ENCODE results near the gene AFAP1.

AFAP1 gene

DNA sequence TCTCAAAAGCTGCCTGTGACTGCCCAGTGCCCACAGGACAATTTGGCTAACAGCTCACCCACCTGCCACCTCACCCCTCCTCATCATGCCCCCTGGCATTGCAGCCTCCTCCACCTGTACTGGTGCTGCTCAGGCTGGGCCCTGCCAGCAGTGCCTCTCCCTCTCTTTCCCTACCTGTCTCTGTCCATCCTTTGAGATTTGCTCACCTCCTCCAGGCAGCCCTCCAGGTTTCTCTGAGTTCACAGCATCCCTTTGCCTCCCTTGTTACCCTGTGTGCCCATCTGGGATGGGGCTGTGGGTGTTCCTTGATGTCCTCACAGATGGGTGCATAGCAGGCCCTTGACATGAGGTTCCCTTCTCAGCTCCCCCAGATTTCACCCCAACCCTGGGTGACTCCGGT is 224.9 kb downstream of the AFAP1 start:
- no peak for TF ChIP-seq EZH2phosphoT487 (IDR thresholded peaks at IDR 0.05; ENCODE audit: borderline replicate concordance)
- TF ChIP-seq, protein P1, sequence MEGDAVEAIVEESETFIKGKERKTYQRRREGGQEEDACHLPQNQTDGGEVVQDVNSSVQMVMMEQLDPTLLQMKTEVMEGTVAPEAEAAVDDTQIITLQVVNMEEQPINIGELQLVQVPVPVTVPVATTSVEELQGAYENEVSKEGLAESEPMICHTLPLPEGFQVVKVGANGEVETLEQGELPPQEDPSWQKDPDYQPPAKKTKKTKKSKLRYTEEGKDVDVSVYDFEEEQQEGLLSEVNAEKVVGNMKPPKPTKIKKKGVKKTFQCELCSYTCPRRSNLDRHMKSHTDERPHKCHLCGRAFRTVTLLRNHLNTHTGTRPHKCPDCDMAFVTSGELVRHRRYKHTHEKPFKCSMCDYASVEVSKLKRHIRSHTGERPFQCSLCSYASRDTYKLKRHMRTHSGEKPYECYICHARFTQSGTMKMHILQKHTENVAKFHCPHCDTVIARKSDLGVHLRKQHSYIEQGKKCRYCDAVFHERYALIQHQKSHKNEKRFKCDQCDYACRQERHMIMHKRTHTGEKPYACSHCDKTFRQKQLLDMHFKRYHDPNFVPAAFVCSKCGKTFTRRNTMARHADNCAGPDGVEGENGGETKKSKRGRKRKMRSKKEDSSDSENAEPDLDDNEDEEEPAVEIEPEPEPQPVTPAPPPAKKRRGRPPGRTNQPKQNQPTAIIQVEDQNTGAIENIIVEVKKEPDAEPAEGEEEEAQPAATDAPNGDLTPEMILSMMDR (conservative IDR thresholded peaks at IDR 0.05; ENCODE audit: low read length), result no peak
- Histone ChIP-seq H3K36me3 (ENCODE audit: insufficient read depth, low read length) (no peaks in the 10 kb centered on the region), H4K20me1 (ENCODE audit: insufficient read depth, low read length, poor library complexity, severe bottlenecking) (no peaks in the 10 kb centered on the region), H3F3A (ENCODE audit: low read depth) (no peaks in the 10 kb centered on the region), H3K4me1 (ENCODE audit: insufficient read depth, low read length, poor library complexity, severe bottlenecking) (no peaks in the 10 kb centered on the region), H2AFZ (ENCODE audit: low read length) (no peak overlapping the region), H3K4me3 (ENCODE audit: low read length, poor library complexity, severe bottlenecking) (no peak overlapping the region), H3K27me3 (ENCODE audit: insufficient read depth, low read length, poor library complexity, severe bottlenecking) (no peaks in the 10 kb centered on the region), H3K9me3 (ENCODE audit: insufficient read depth, low read depth, low read length) (peaks cover 6% of the 10 kb centered on the region; the same call in 1 of the 2 replicates), H3K79me2 (ENCODE audit: insufficient read depth, low read length) (no peaks in the 10 kb centered on the region), H3K4me2 (ENCODE audit: low read depth, low read length, poor library complexity, severe bottlenecking) (no peak overlapping the region), H3K9me2 (replicated peaks; ENCODE audit: low read depth, low read length) (no peaks in the 10 kb centered on the region), H3K9ac (ENCODE audit: low read depth, low read length, poor library complexity, severe bottlenecking) (no peak overlapping the region)

DNA sequence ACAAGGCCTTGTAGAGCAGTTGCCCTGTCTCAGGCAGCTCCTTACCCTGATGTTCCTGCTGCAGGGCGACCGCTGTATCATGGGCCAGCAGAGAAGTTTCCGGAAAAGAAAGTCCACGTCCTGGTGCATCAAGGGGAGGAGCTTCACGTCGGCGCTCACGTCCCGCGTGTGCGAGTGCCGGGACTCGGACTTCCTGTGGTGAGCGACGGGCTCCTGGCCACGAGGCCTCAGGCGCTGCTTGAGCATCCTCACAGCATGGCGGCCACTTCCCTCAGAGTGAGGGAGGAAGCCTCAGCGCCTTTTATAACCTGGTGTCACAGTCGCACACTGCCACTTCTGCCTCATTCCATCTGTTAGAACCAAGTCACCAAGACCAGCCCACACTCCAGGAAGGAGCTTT is 225.5 kb downstream of the AFAP1 start:
- no peak overlapping the region for H3K4me3 ChIP-seq (ENCODE audit: low read length, poor library complexity, severe bottlenecking)
- peaks cover 6% of the 10 kb centered on the region; the same call in 1 of the 2 replicates for H3K9me3 ChIP-seq (ENCODE audit: insufficient read depth, low read depth, low read length)
- no peak overlapping the region for H3K9ac ChIP-seq (ENCODE audit: low read depth, low read length, poor library complexity, severe bottlenecking)
- no peak overlapping the region for H3K4me2 ChIP-seq (ENCODE audit: low read depth, low read length, poor library complexity, severe bottlenecking)
- no peaks in the 10 kb centered on the region for H3K27me3 ChIP-seq (ENCODE audit: insufficient read depth, low read length, poor library complexity, severe bottlenecking)
- H3K36me3 ChIP-seq (ENCODE audit: insufficient read depth, low read length), result no peaks in the 10 kb centered on the region
- H4K20me1 ChIP-seq (ENCODE audit: insufficient read depth, low read length, poor library complexity, severe bottlenecking), result no peaks in the 10 kb centered on the region
- H3K9me2 ChIP-seq (replicated peaks; ENCODE audit: low read depth, low read length), result no peaks in the 10 kb centered on the region
- no peaks in the 10 kb centered on the region for H3K79me2 ChIP-seq (ENCODE audit: insufficient read depth, low read length)
- no peak overlapping the region for H2AFZ ChIP-seq (ENCODE audit: low read length)
- H3K4me1 ChIP-seq (ENCODE audit: insufficient read depth, low read length, poor library complexity, severe bottlenecking), result no peaks in the 10 kb centered on the region
- no peaks in the 10 kb centered on the region for H3F3A ChIP-seq (ENCODE audit: low read depth)
- TF ChIP-seq, protein P1 (conservative IDR thresholded peaks at IDR 0.05; ENCODE audit: low read length), result no peak
- TF ChIP-seq EZH2phosphoT487 (IDR thresholded peaks at IDR 0.05; ENCODE audit: borderline replicate concordance), result no peak

DNA sequence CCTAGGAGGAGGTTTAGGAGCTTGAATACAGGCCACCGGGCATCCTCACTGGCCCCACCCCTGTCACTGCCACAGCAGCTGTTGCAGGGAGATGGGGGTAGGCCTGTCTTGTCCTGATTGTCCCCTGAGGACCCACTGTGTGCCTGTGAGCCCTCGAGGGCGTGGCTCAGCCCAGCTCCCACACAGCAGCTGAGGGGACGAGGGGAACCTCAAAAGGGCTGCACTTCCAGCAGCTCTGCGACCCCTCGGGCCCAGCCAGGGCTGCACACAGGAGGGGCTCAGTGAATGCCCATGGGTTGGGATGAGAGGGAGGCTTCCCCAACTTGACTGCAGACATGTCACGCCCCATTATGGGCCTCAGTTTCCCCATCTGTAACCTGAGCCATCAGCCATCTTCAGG is 225.9 kb downstream of the AFAP1 start:
- Histone ChIP-seq H3K27me3 (ENCODE audit: insufficient read depth, low read length, poor library complexity, severe bottlenecking) (no peaks in the 10 kb centered on the region), H3F3A (ENCODE audit: low read depth) (no peaks in the 10 kb centered on the region), H4K20me1 (ENCODE audit: insufficient read depth, low read length, poor library complexity, severe bottlenecking) (no peaks in the 10 kb centered on the region), H3K9ac (ENCODE audit: low read depth, low read length, poor library complexity, severe bottlenecking) (no peak overlapping the region), H3K36me3 (ENCODE audit: insufficient read depth, low read length) (no peaks in the 10 kb centered on the region), H2AFZ (ENCODE audit: low read length) (no peak overlapping the region), H3K4me3 (ENCODE audit: low read length, poor library complexity, severe bottlenecking) (no peak overlapping the region), H3K9me3 (ENCODE audit: insufficient read depth, low read depth, low read length) (peaks cover 6% of the 10 kb centered on the region; the same call in 1 of the 2 replicates), H3K9me2 (replicated peaks; ENCODE audit: low read depth, low read length) (no peaks in the 10 kb centered on the region), H3K4me2 (ENCODE audit: low read depth, low read length, poor library complexity, severe bottlenecking) (no peak overlapping the region), H3K79me2 (ENCODE audit: insufficient read depth, low read length) (no peaks in the 10 kb centered on the region), H3K4me1 (ENCODE audit: insufficient read depth, low read length, poor library complexity, severe bottlenecking) (no peaks in the 10 kb centered on the region)
- no peak for TF ChIP-seq EZH2phosphoT487 (IDR thresholded peaks at IDR 0.05; ENCODE audit: borderline replicate concordance)
- TF ChIP-seq, protein P1 (conservative IDR thresholded peaks at IDR 0.05; ENCODE audit: low read length), result no peak

Measured in Loucy (cell line).